NB4 (cell line): ENCODE measurements around the gene RNF14.

ENCODE experiments used
- DNase-seq: peaks from one replicate; pipeline ENCODE4 v3.0.0; 2010; ENCODE audit warnings: low read depth
- H3K4me3 ChIP-seq: one replicate; pipeline ENCODE4 v1.5.1; 2011; ENCODE audit warnings: mild to moderate bottlenecking, low read depth, low read length, moderate library complexity
- MAX ChIP-seq: IDR thresholded peaks from 2 replicates; pipeline ENCODE4 v1.6.1; 2011; ENCODE audit warnings: low read depth, low read length
- MYC ChIP-seq: IDR thresholded peaks from 2 replicates; pipeline ENCODE4 v1.6.1; 2011; ENCODE audit warnings: low read depth, low read length
- POLR2A ChIP-seq: IDR thresholded peaks from 2 replicates; pipeline ENCODE4 v1.6.1; 2011; ENCODE audit warnings: mild to moderate bottlenecking; ENCODE audit not compliant: insufficient read length; ENCODE audit errors: extremely low read depth
- TF ChIP-seq, protein P1 (sequence below): IDR thresholded peaks from one replicate; pipeline ENCODE4 v1.5.1; 2012; ENCODE audit warnings: low read depth, low read length

RNF14 gene

GRCh38 chr5:142006363-142007236 lies 37.7 kb downstream of the RNF14 start:
- peak; percentile 31 for DNase-seq
- TF ChIP-seq MYC (no peak), POLR2A (no peak), MAX (no peak)
- TF ChIP-seq, protein P1, sequence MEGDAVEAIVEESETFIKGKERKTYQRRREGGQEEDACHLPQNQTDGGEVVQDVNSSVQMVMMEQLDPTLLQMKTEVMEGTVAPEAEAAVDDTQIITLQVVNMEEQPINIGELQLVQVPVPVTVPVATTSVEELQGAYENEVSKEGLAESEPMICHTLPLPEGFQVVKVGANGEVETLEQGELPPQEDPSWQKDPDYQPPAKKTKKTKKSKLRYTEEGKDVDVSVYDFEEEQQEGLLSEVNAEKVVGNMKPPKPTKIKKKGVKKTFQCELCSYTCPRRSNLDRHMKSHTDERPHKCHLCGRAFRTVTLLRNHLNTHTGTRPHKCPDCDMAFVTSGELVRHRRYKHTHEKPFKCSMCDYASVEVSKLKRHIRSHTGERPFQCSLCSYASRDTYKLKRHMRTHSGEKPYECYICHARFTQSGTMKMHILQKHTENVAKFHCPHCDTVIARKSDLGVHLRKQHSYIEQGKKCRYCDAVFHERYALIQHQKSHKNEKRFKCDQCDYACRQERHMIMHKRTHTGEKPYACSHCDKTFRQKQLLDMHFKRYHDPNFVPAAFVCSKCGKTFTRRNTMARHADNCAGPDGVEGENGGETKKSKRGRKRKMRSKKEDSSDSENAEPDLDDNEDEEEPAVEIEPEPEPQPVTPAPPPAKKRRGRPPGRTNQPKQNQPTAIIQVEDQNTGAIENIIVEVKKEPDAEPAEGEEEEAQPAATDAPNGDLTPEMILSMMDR: no peak
- no peak overlapping the region for H3K4me3 ChIP-seq

DNA sequence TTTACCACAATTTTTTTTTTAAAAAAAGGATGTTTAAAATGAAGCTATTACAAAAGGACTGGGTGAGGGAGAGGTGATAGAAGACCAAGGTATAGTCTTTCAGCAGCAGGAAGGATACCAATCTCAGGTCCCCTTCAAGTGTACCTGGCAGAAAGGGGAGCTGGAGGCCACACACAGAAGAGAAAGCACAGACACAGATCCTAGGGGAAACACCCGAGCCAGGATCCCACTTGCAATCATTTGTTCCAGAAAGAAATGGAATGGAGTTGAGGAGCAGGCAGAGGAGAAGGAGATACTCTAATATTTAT lies 38.3 kb downstream of the RNF14 start:
- TF ChIP-seq MAX: no peak
- TF ChIP-seq MYC: no peak
- TF ChIP-seq POLR2A: no peak
- TF ChIP-seq, protein P1: no peak
- DNase-seq: no peak
- H3K4me3 ChIP-seq: no peak overlapping the region

GRCh38 chr5:142008813-142009212 lies 39.9 kb downstream of the RNF14 start:
- no peak overlapping the region for H3K4me3 ChIP-seq
- DNase-seq: no peak
- no peak for TF ChIP-seq POLR2A
- TF ChIP-seq MAX: no peak
- TF ChIP-seq MYC: no peak
- TF ChIP-seq, protein P1: no peak

DNA sequence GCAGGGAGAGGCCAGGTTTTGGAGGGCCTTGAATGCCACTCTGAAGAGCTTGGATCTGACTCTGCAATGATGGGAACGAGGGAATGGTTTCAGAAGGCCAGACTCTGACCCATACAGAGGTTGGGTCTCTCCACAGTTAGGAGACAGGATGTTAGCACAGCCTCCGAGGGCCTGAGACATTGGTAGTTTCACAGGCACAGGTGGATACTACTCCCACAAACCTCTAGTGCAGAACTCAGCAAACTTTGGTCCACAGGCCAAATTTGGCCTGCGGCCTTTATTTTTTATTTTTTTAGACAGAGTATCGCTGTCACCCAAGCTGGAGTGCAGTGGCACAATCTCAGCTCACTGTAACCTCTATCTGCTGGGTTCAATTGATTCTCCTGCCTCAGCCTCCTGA lies 41.0 kb downstream of the RNF14 start:
- H3K4me3 ChIP-seq: no peak overlapping the region
- no peak for DNase-seq
- TF ChIP-seq MAX (no peak), MYC (no peak), POLR2A (no peak)
- TF ChIP-seq, protein P1: no peak

- TF ChIP-seq MYC (no peak), MAX (no peak), POLR2A (no peak)
- TF ChIP-seq, protein P1: no peak
Observed at GRCh38 chr5:142011572-142012185, 42.8 kb downstream of the RNF14 start.

More at GRCh38 chr5:142011572-142012185, 42.8 kb downstream of the RNF14 start:
- DNase-seq: no peak
- H3K4me3 ChIP-seq: no peak overlapping the region
